ENCODE measurements around the gene ZNF467. TPM values are rescaled to one million over a fixed set of nuclear protein-coding genes. Genes with fewer than 3 reads are reported as not detected.
A peak's percentile ranks its signal among the peaks of the same experiment; 100 is the strongest.

Gene ZNF467
- total and polyA plus RNA-seq, 2 donors (not counting 1 experiment from before 2014, with no cell fraction given), result 0.39 to 1.1 TPM

GRCh38 chr7:149769915-149770314 lies 3.5 kb downstream of the ZNF467 start:
- no peak overlapping the region for H3K9ac ChIP-seq (ENCODE audit: low read length)
- H2AFZ ChIP-seq (ENCODE audit: insufficient read depth, low read depth, low read length, poor library complexity, severe bottlenecking), result no peak overlapping the region
- ChIA-PET CTCF (no interaction called here), POLR2A (interaction anchor here (0.7 kb wide), 1 partner anchor 1479 kb away, joined by 3 read pairs; no protein-coding TSS in a partner anchor)
- H3K27ac ChIP-seq (ENCODE audit: low read length in 2 of 2), result no peak overlapping the region
- 100% methylated on average over 1 of the region's 2 CpGs for WGBS (ENCODE audit: insufficient coverage)
- no peak for ATAC-seq (ENCODE audit: low read depth)
- H3K9me3 ChIP-seq (ENCODE audit: control extremely low read depth in 1 of 3, control insufficient read depth in 2 of 3, insufficient read depth in 1 of 3, low read length in 2 of 3), result peaks cover 0 to 3% (median 0%) of the 10 kb centered on the region in 3 donors
- DNase-seq, result no peak
- H3K27me3 Mint-ChIP-seq, result peaks cover 13% of the 10 kb centered on the region
- H3K4me1 ChIP-seq (ENCODE audit: control insufficient read depth in 2 of 2, insufficient read depth in 2 of 2, low read length in 2 of 2), result peaks cover 7 to 19% of the 10 kb centered on the region in 2 donors
- H3K4me3 Mint-ChIP-seq, result peak overlapping the region; percentile 9
- intact Hi-C loops (cut with micrococcal nuclease), result loop anchor here (5.0 kb wide), 4 partner anchors 743 to 1862 kb away; partner anchors contain the start of genes ABCB8, FASTK, PDIA4 and TMUB1
- H3K36me3 ChIP-seq (replicated peaks in 1 of 2; ENCODE audit: control extremely low read depth in 1 of 2, control insufficient read depth in 1 of 2, extremely low read depth in 1 of 2, insufficient read depth in 2 of 2, low read length in 1 of 2), result no peaks in the 10 kb centered on the region
- TF ChIP-seq, protein P1, sequence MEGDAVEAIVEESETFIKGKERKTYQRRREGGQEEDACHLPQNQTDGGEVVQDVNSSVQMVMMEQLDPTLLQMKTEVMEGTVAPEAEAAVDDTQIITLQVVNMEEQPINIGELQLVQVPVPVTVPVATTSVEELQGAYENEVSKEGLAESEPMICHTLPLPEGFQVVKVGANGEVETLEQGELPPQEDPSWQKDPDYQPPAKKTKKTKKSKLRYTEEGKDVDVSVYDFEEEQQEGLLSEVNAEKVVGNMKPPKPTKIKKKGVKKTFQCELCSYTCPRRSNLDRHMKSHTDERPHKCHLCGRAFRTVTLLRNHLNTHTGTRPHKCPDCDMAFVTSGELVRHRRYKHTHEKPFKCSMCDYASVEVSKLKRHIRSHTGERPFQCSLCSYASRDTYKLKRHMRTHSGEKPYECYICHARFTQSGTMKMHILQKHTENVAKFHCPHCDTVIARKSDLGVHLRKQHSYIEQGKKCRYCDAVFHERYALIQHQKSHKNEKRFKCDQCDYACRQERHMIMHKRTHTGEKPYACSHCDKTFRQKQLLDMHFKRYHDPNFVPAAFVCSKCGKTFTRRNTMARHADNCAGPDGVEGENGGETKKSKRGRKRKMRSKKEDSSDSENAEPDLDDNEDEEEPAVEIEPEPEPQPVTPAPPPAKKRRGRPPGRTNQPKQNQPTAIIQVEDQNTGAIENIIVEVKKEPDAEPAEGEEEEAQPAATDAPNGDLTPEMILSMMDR (IDR thresholded peaks at IDR 0.05), result no peak
- no peak for TF ChIP-seq EZH2 (IDR thresholded peaks at IDR 0.05; ENCODE audit: borderline replicate concordance, insufficient read depth, low read depth, low read length, poor library complexity, severe bottlenecking)
- no peaks in the 10 kb centered on the region for H3K9me3 Mint-ChIP-seq (ENCODE audit: insufficient read depth)
- peaks cover 7% of the 10 kb centered on the region for H3K4me1 Mint-ChIP-seq
- no peaks in the 10 kb centered on the region for H3K79me2 ChIP-seq (ENCODE audit: control insufficient read depth, insufficient read depth, low read length)
- H3K4me2 ChIP-seq (replicated peaks; ENCODE audit: low read depth, low read length, poor library complexity, severe bottlenecking), result no peak overlapping the region
- H3K4me3 ChIP-seq (ENCODE audit: control extremely low read depth in 1 of 5, extremely low read depth in 1 of 5, insufficient read depth in 1 of 5, low read depth in 2 of 5, low read length in 4 of 5), result no peak overlapping the region
- no peak overlapping the region for H3K27ac Mint-ChIP-seq
- peaks cover 0 to 19% (median 1%) of the 10 kb centered on the region in 4 experiments for H3K27me3 ChIP-seq (replicated peaks in 1 of 4; ENCODE audit: control extremely low read depth in 1 of 4, control insufficient read depth in 3 of 4, insufficient read depth in 4 of 4, low read length in 3 of 4)
- no peaks in the 10 kb centered on the region for H4K20me1 ChIP-seq (ENCODE audit: control insufficient read depth, insufficient read depth, low read length, poor library complexity, severe bottlenecking)

- ChIA-PET CTCF (interaction anchor here (1.5 kb wide), 1 partner anchor 27 kb away, joined by 6 read pairs; no protein-coding TSS in a partner anchor), POLR2A (no interaction called here)
- intact Hi-C loops (cut with micrococcal nuclease), result no loop called here
- Histone ChIP-seq H3K27ac (ENCODE audit: low read length in 2 of 2) (no peak overlapping the region), H3K4me3 (ENCODE audit: control extremely low read depth in 1 of 5, extremely low read depth in 1 of 5, insufficient read depth in 1 of 5, low read depth in 2 of 5, low read length in 4 of 5) (no peak overlapping the region), H3K79me2 (ENCODE audit: control insufficient read depth, insufficient read depth, low read length) (no peaks in the 10 kb centered on the region), H4K20me1 (ENCODE audit: control insufficient read depth, insufficient read depth, low read length, poor library complexity, severe bottlenecking) (no peaks in the 10 kb centered on the region), H3K27me3 (replicated peaks in 1 of 4; ENCODE audit: control extremely low read depth in 1 of 4, control insufficient read depth in 3 of 4, insufficient read depth in 4 of 4, low read length in 3 of 4) (peaks cover 0 to 12% (median 0%) of the 10 kb centered on the region in 4 experiments), H2AFZ (ENCODE audit: insufficient read depth, low read depth, low read length, poor library complexity, severe bottlenecking) (no peak overlapping the region), H3K9me3 (ENCODE audit: control extremely low read depth in 1 of 3, control insufficient read depth in 2 of 3, insufficient read depth in 1 of 3, low read length in 2 of 3) (peaks cover 0 to 3% (median 0%) of the 10 kb centered on the region in 3 donors), H3K4me1 (ENCODE audit: control insufficient read depth in 2 of 2, insufficient read depth in 2 of 2, low read length in 2 of 2) (peaks cover 7 to 19% of the 10 kb centered on the region in 2 donors), H3K9ac (ENCODE audit: low read length) (no peak overlapping the region), H3K36me3 (replicated peaks in 1 of 2; ENCODE audit: control extremely low read depth in 1 of 2, control insufficient read depth in 1 of 2, extremely low read depth in 1 of 2, insufficient read depth in 2 of 2, low read length in 1 of 2) (no peaks in the 10 kb centered on the region), H3K4me2 (replicated peaks; ENCODE audit: low read depth, low read length, poor library complexity, severe bottlenecking) (no peak overlapping the region)
- ATAC-seq (ENCODE audit: low read depth), result no peak
- Mint-ChIP-seq H3K4me1 (peaks cover 7% of the 10 kb centered on the region), H3K27ac (no peak overlapping the region), H3K9me3 (ENCODE audit: insufficient read depth) (no peaks in the 10 kb centered on the region), H3K27me3 (peaks cover 13% of the 10 kb centered on the region), H3K4me3 (no peak overlapping the region)
- TF ChIP-seq, protein P1 (IDR thresholded peaks at IDR 0.05), result no peak
- no peak for TF ChIP-seq EZH2 (IDR thresholded peaks at IDR 0.05; ENCODE audit: borderline replicate concordance, insufficient read depth, low read depth, low read length, poor library complexity, severe bottlenecking)
- 91% methylated on average over 7 of the region's 7 CpGs for WGBS (ENCODE audit: insufficient coverage)
- no peak for DNase-seq
These were observed 4.5 kb downstream of the ZNF467 start for GRCh38 chr7:149768931-149769330.

Measured in B cell (primary cell).